ENCODE results near the gene SNAI3.
A peak's percentile ranks its signal among the peaks of the same experiment; 100 is the strongest.

SNAI3 gene

GRCh38 chr16:88665148-88665547, 21.2 kb downstream of the SNAI3 start:
- DNase-seq = no peak

- DNase-seq = peak; percentile 97
Measured at GRCh38 chr16:88662843-88663606, 23.3 kb downstream of the SNAI3 start, which contains the start of gene MVD. Gene MVD, minus strand, starts transcription at chr16:88663091. Its CDS starts 11 bp downstream, at chr16:88663080.

GRCh38 chr16:88662222-88662842, 24.0 kb downstream of the SNAI3 start:
- DNase-seq = no peak

GRCh38 chr16:88661468-88661867, 24.8 kb downstream of the SNAI3 start:
- no peak for DNase-seq

- DNase-seq = no peak
Measured at GRCh38 chr16:88659160-88659559, 27.1 kb downstream of the SNAI3 start.

- DNase-seq = no peak
Measured at GRCh38 chr16:88658714-88659113, 27.6 kb downstream of the SNAI3 start.

GRCh38 chr16:88657371-88657770, 28.9 kb downstream of the SNAI3 start:
- DNase-seq = no peak

- DNase-seq = no peak
Measured at GRCh38 chr16:88656291-88656980, 29.9 kb downstream of the SNAI3 start.

- DNase-seq = no peak
Measured at GRCh38 chr16:88655733-88656281, 30.5 kb downstream of the SNAI3 start.

- no peak for DNase-seq
Measured at GRCh38 chr16:88655053-88655732, 31.1 kb downstream of the SNAI3 start.

GRCh38 chr16:88654363-88655052, 31.8 kb downstream of the SNAI3 start:
- no peak for DNase-seq

GRCh38 chr16:88653596-88654362, 32.5 kb downstream of the SNAI3 start:
- no peak for DNase-seq

GRCh38 chr16:88653101-88653500, 33.2 kb downstream of the SNAI3 start:
- DNase-seq = no peak

GRCh38 chr16:88652762-88653063, 33.6 kb downstream of the SNAI3 start:
- no peak for DNase-seq

- DNase-seq = no peak
Measured at GRCh38 chr16:88651989-88652761, 34.1 kb downstream of the SNAI3 start.

- DNase-seq = no peak
Measured at GRCh38 chr16:88651276-88651988, 34.9 kb downstream of the SNAI3 start.

GRCh38 chr16:88650749-88651275, 35.5 kb downstream of the SNAI3 start, which contains the start of gene CYBA:
Gene CYBA, minus strand, starts transcription at chr16:88651053. Its CDS starts 40 bp downstream, at chr16:88651013.
- DNase-seq = no peak

- DNase-seq = peak; percentile 67
Measured at GRCh38 chr16:88649924-88650748, 36.2 kb downstream of the SNAI3 start.
